ENCODE results near the gene CA10. TPM values are rescaled to one million over a fixed set of nuclear protein-coding genes. Genes with fewer than 3 reads are reported as not detected.

The CA10 gene
- total RNA-seq, 1 experiment from 2014 or later: not detected

DNA sequence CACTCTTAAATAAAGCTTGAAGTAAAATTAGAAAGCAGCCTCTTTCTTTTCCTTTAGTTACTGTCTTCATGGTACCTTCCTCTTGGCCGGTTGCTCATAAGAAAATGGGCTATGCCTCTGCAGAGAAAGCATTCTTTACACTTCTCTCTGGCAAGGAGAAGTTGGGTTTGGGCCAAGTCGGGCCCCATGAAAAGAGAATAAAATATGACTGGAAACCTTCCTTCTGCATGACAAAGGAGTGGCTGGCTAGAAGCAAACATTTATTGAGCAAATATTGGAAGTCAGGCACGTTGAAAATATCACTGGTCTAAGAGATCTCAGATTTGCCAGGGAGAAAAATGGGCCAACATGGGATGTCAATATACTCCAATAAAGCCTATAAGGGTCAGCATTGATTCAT lies 126.1 kb downstream of the CA10 start:
- Histone ChIP-seq H3K9me3 (no peaks in the 10 kb centered on the region), H3K4me3 (ENCODE audit: low read depth, low read length) (no peak overlapping the region), H3K27me3 (replicated peaks; ENCODE audit: control insufficient read depth, insufficient read depth, low read length) (no peaks in the 10 kb centered on the region), H3K36me3 (ENCODE audit: control insufficient read depth, insufficient read depth, low read length) (no peaks in the 10 kb centered on the region), H3K4me1 (peaks cover 5% of the 10 kb centered on the region; the same call in 1 of the 2 replicates)
- Mint-ChIP-seq H3K36me3 (ENCODE audit: insufficient read depth, unreplicated experiment) (no peaks in the 10 kb centered on the region), H3K4me1 (ENCODE audit: low read depth, unreplicated experiment) (no peaks in the 10 kb centered on the region), H3K27ac (ENCODE audit: unreplicated experiment) (no peak overlapping the region), H3K9me3 (ENCODE audit: unreplicated experiment) (no peaks in the 10 kb centered on the region), H3K27me3 (ENCODE audit: insufficient read depth, unreplicated experiment) (peaks cover 16% of the 10 kb centered on the region), H3K4me3 (ENCODE audit: unreplicated experiment) (no peak overlapping the region)
- POLR2A ChIA-PET: no interaction called here
- intact Hi-C loops (cut with micrococcal nuclease; ENCODE audit: unreplicated experiment): loop anchor here (10.0 kb wide), 1 partner anchor 268 kb away; no protein-coding TSS in a partner anchor
- TF ChIP-seq, protein P1, sequence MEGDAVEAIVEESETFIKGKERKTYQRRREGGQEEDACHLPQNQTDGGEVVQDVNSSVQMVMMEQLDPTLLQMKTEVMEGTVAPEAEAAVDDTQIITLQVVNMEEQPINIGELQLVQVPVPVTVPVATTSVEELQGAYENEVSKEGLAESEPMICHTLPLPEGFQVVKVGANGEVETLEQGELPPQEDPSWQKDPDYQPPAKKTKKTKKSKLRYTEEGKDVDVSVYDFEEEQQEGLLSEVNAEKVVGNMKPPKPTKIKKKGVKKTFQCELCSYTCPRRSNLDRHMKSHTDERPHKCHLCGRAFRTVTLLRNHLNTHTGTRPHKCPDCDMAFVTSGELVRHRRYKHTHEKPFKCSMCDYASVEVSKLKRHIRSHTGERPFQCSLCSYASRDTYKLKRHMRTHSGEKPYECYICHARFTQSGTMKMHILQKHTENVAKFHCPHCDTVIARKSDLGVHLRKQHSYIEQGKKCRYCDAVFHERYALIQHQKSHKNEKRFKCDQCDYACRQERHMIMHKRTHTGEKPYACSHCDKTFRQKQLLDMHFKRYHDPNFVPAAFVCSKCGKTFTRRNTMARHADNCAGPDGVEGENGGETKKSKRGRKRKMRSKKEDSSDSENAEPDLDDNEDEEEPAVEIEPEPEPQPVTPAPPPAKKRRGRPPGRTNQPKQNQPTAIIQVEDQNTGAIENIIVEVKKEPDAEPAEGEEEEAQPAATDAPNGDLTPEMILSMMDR (IDR thresholded peaks at IDR 0.05; ENCODE audit: insufficient read depth in 1 of 2, low read depth in 1 of 2, low read length in 1 of 2, severe bottlenecking in 1 of 2, unreplicated experiment in 1 of 2): no peak
- no peak for DNase-seq
- CTCF ChIA-PET: no interaction called here
- no TSS peak for BruUV-seq (replicated peaks)

DNA sequence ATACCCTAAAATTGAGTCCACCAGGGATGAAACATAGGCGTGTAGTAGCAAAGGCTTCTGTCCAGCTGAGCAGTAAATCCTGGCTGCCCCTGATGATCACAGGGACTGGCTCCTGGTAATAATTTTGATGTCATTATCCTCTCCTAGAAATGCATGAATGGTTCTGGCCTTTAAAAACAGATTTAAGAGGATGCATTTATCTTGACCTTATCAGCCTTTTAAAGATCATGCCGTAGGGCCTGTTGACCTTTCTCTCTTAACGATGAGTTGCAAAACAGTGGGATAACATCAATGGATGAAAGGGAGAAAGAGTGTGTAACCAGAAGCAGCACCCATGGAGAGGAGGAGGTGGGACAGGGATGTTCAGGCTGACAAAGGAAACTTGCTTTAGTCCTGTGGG lies 128.5 kb downstream of the CA10 start:
- no TSS peak for BruUV-seq (replicated peaks)
- Mint-ChIP-seq H3K9me3 (ENCODE audit: unreplicated experiment) (no peaks in the 10 kb centered on the region), H3K27me3 (ENCODE audit: insufficient read depth, unreplicated experiment) (peaks cover 8% of the 10 kb centered on the region), H3K4me3 (ENCODE audit: unreplicated experiment) (no peak overlapping the region), H3K36me3 (ENCODE audit: insufficient read depth, unreplicated experiment) (no peaks in the 10 kb centered on the region), H3K27ac (ENCODE audit: unreplicated experiment) (no peak overlapping the region), H3K4me1 (ENCODE audit: low read depth, unreplicated experiment) (no peaks in the 10 kb centered on the region)
- TF ChIP-seq, protein P1 (IDR thresholded peaks at IDR 0.05; ENCODE audit: insufficient read depth in 1 of 2, low read depth in 1 of 2, low read length in 1 of 2, severe bottlenecking in 1 of 2, unreplicated experiment in 1 of 2): no peak
- no peaks in the 10 kb centered on the region for H3K27me3 ChIP-seq (replicated peaks; ENCODE audit: control insufficient read depth, insufficient read depth, low read length)
- no peak overlapping the region for H3K4me3 ChIP-seq (ENCODE audit: low read depth, low read length)
- no peak for DNase-seq
- H3K36me3 ChIP-seq (ENCODE audit: control insufficient read depth, insufficient read depth, low read length): no peaks in the 10 kb centered on the region
- peaks cover 8% of the 10 kb centered on the region; the same call in 1 of the 2 replicates for H3K4me1 ChIP-seq
- ChIA-PET CTCF (no interaction called here), POLR2A (no interaction called here)
- H3K9me3 ChIP-seq: no peaks in the 10 kb centered on the region
- intact Hi-C loops (cut with micrococcal nuclease; ENCODE audit: unreplicated experiment): loop anchor here (10.0 kb wide), 1 partner anchor 265 kb away; no protein-coding TSS in a partner anchor

DNA sequence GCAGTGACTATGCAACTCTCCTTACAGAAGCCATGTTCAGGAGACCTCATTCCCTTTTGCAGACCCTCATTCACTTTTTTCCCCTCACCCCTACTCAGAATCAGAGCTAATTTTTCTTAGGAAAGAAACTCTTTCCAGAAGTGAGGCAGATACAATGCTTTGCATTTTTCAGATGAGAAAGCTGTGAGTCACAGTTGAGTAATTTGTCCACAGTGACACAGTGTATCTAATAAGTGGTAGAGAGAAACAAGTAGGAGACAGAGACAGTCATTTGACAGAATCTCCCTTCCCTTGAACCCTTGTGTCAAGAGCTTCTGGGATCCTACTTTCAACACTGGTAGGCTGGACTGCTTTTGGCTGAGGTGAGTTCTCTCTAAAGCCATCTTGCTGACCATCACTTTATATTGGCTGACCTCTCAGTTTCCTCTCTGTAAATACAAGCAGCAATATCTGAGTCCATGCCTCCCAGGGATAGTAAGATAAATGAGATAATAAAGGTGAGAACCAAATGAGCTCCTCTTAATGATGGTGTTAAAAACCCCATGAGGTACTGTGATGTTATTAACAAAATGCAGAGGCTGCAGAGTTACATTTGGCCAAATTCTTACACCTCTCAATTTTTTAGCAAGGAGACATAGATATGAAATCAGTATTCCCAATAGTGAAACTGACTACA lies 130.8 kb downstream of the CA10 start:
- Histone ChIP-seq H3K36me3 (ENCODE audit: control insufficient read depth, insufficient read depth, low read length) (no peaks in the 10 kb centered on the region), H3K27me3 (replicated peaks; ENCODE audit: control insufficient read depth, insufficient read depth, low read length) (no peaks in the 10 kb centered on the region), H3K4me3 (ENCODE audit: low read depth, low read length) (no peak overlapping the region), H3K9me3 (no peaks in the 10 kb centered on the region), H3K4me1 (peaks cover 8% of the 10 kb centered on the region; the same call in 1 of the 2 replicates)
- TF ChIP-seq, protein P1 (IDR thresholded peaks at IDR 0.05; ENCODE audit: insufficient read depth in 1 of 2, low read depth in 1 of 2, low read length in 1 of 2, severe bottlenecking in 1 of 2, unreplicated experiment in 1 of 2): no peak
- no peaks in the 10 kb centered on the region for H3K36me3 Mint-ChIP-seq (ENCODE audit: insufficient read depth, unreplicated experiment)
- no peak for DNase-seq
- H3K27me3 Mint-ChIP-seq (ENCODE audit: insufficient read depth, unreplicated experiment): peaks cover 4% of the 10 kb centered on the region
- no peaks in the 10 kb centered on the region for H3K4me1 Mint-ChIP-seq (ENCODE audit: low read depth, unreplicated experiment)
- BruUV-seq (replicated peaks): no TSS peak
- ChIA-PET POLR2A (no interaction called here), CTCF (no interaction called here)
- H3K9me3 Mint-ChIP-seq (ENCODE audit: unreplicated experiment): no peaks in the 10 kb centered on the region
- intact Hi-C loops (cut with micrococcal nuclease; ENCODE audit: unreplicated experiment): no loop called here
- H3K4me3 Mint-ChIP-seq (ENCODE audit: unreplicated experiment): no peak overlapping the region
- H3K27ac Mint-ChIP-seq (ENCODE audit: unreplicated experiment): no peak overlapping the region

Data from Caco-2 (cell line).